SK-N-SH (cell line): ENCODE data around the gene HPS5. TPM values are rescaled to one million over a fixed set of nuclear protein-coding genes. Genes with fewer than 3 reads are reported as not detected.

Source experiments
- CTCF ChIA-PET: fragments of 300-600, 350-600 bp; formaldehyde crosslinking; extraction: SDS; loops from one replicate; lab custom pipeline; 2021; lab: Yijun Ruan, JAX
- POLR2A ChIA-PET: fragments of 350-600 bp; sonication (Branson Sonifier 250); formaldehyde crosslinking; extraction: SDS; loops from one replicate; lab custom pipeline; 2020; ENCODE audit warnings: antibody characterized with exemption, inconsistent platforms; lab: Yijun Ruan, JAX
- DNase-seq: peaks from one replicate; pipeline ENCODE4 v3.0.0; 2012
- H2AFZ ChIP-seq: fragments of 200-600 bp; sonication (generic); 2 replicates; pipeline ENCODE4 v1.8.1; 2016; ENCODE audit warnings: antibody characterized with exemption, mild to moderate bottlenecking, low read depth
- H3F3A ChIP-seq: fragments of 200-600 bp; sonication (generic); replicated peaks from 2 replicates; pipeline ENCODE3; 2016; ENCODE audit warnings: antibody characterized with exemption, mild to moderate bottlenecking; ENCODE audit not compliant: insufficient read depth
- H3K27ac ChIP-seq, 2 experiments: fragments of 200-500 bp in 1 of 2; fragments of 200-600 bp in 1 of 2; sonication (Bioruptor generic) in 1 of 2; sonication (generic), shearing (Covaris generic) in 1 of 2; 2 replicates each; pipeline versions ENCODE4 v1.5.1 to v1.6.1; 2014 to 2016; ENCODE audit warnings: low read depth in 2 of 2, inconsistent platforms in 1 of 2, low read length in 1 of 2, mild to moderate bottlenecking in 1 of 2, mixed read lengths in 1 of 2
- H3K27me3 ChIP-seq: fragments of 200-600 bp; sonication (generic), shearing (Covaris generic); 2 replicates; pipeline ENCODE4 v1.6.1; 2016; ENCODE audit warnings: mixed run types; ENCODE audit not compliant: insufficient read depth
- H3K36me3 ChIP-seq, 2 experiments: fragments of 200-500 bp in 1 of 2; fragments of 200-600 bp in 1 of 2; sonication (Bioruptor generic) in 1 of 2; sonication (generic) in 1 of 2; replicated peaks in 1 of 2; 2 replicates each; pipeline versions ENCODE3 to v1.5.1; 2014 to 2016; ENCODE audit warnings: low read length in 1 of 2, mild to moderate bottlenecking in 1 of 2; ENCODE audit not compliant: insufficient read depth in 2 of 2, control insufficient read depth in 1 of 2
- H3K4me1 ChIP-seq, 2 experiments: fragments of 200-500 bp in 1 of 2; fragments of 200-600 bp in 1 of 2; sonication (Bioruptor generic) in 1 of 2; sonication (generic), shearing (Covaris generic) in 1 of 2; 2 replicates each; pipeline versions ENCODE4 v1.5.1 to v1.6.1; 2014 to 2016; ENCODE audit warnings: low read depth in 1 of 2, low read length in 1 of 2, mixed run types in 1 of 2; ENCODE audit not compliant: insufficient read depth in 2 of 2, control insufficient read depth in 1 of 2
- H3K4me2 ChIP-seq: fragments of 200-600 bp; sonication (generic), shearing (Covaris generic); 2 replicates; pipeline ENCODE4 v1.6.1; 2017; ENCODE audit warnings: mixed run types
- H3K4me3 ChIP-seq, 2 experiments: fragments of 200-500 bp in 1 of 2; fragments of 200-600 bp in 1 of 2; sonication (Bioruptor generic) in 1 of 2; sonication (generic), shearing (Covaris generic) in 1 of 2; 2 replicates each; pipeline versions ENCODE4 v1.5.1 to v1.8.1; 2014 to 2016; ENCODE audit warnings: low read depth in 2 of 2, inconsistent platforms in 1 of 2, low read length in 1 of 2, mild to moderate bottlenecking in 1 of 2, mixed read lengths in 1 of 2, moderate library complexity in 1 of 2
- H3K79me2 ChIP-seq: fragments of 200-600 bp; sonication (generic); 2 replicates; pipeline ENCODE4 v1.8.1; 2017; ENCODE audit warnings: mild to moderate bottlenecking; ENCODE audit not compliant: insufficient read depth
- H3K9ac ChIP-seq: fragments of 200-600 bp; sonication (generic); 2 replicates; pipeline ENCODE4 v1.6.1; 2017; ENCODE audit warnings: mixed run types
- H3K9me2 ChIP-seq: fragments of 200-600 bp; sonication (generic); 2 replicates; pipeline ENCODE4 v1.6.1; 2017; ENCODE audit warnings: mixed run types
- H3K9me3 ChIP-seq: fragments of 200-600 bp; sonication (generic); 2 replicates; pipeline ENCODE4 v1.6.1; 2017; ENCODE audit warnings: mixed run types, mild to moderate bottlenecking, moderate library complexity
- H4K20me1 ChIP-seq: fragments of 200-600 bp; sonication (generic); 2 replicates; pipeline ENCODE4 v1.6.1; 2017; ENCODE audit warnings: mild to moderate bottlenecking, mixed run types; ENCODE audit not compliant: insufficient read depth
- CTCF ChIP-seq: fragments of 200-600 bp; sonication (generic); IDR thresholded peaks from 2 replicates; pipeline ENCODE4 v1.6.1; 2017; ENCODE audit warnings: antibody characterized with exemption, mild to moderate bottlenecking, moderate library complexity
- EP300 ChIP-seq, 2 experiments: IDR thresholded peaks; 2 replicates each; pipeline versions ENCODE4 v1.4.0 to v1.6.1; 2012; ENCODE audit warnings: borderline replicate concordance in 1 of 2, low read depth in 1 of 2, low read length in 1 of 2
- EZH2phosphoT487 ChIP-seq: fragments of 200-600 bp; sonication (generic); IDR thresholded peaks from 2 replicates; pipeline ENCODE4 v1.6.1; 2017; ENCODE audit warnings: low read depth, mixed run types, mild to moderate bottlenecking, antibody characterized with exemption, moderate library complexity, borderline replicate concordance
- FOSL2 ChIP-seq: IDR thresholded peaks from 2 replicates; pipeline ENCODE4 v1.4.0; 2012; ENCODE audit warnings: low read depth, mild to moderate bottlenecking, moderate library complexity, borderline replicate concordance
- FOXM1 ChIP-seq: IDR thresholded peaks from 2 replicates; pipeline ENCODE4 v1.4.0; 2012; ENCODE audit warnings: low read depth, mild to moderate bottlenecking
- GABPA ChIP-seq: IDR thresholded peaks from 2 replicates; pipeline ENCODE4 v1.4.0; 2012; ENCODE audit warnings: low read depth, mild to moderate bottlenecking
- JUND ChIP-seq: IDR thresholded peaks from 2 replicates; pipeline ENCODE4 v1.4.0; 2012
- MAX ChIP-seq: IDR thresholded peaks from 2 replicates; pipeline ENCODE4 v1.4.0; 2012; ENCODE audit warnings: low read depth
- MEF2A ChIP-seq: IDR thresholded peaks from 2 replicates; pipeline ENCODE4 v1.4.0; 2012; ENCODE audit warnings: low read depth, borderline replicate concordance
- NFIC ChIP-seq: IDR thresholded peaks from 2 replicates; pipeline ENCODE4 v1.4.0; 2012; ENCODE audit warnings: borderline replicate concordance
- POLR2AphosphoS5 ChIP-seq: IDR thresholded peaks from 2 replicates; pipeline ENCODE4 v1.6.1; 2012; ENCODE audit warnings: low read depth, low read length
- RFX5 ChIP-seq: IDR thresholded peaks from 2 replicates; pipeline ENCODE4 v1.6.1; 2012; ENCODE audit warnings: mild to moderate bottlenecking, improper control_type of control experiment, low read length
- RXRA ChIP-seq: IDR thresholded peaks from 2 replicates; pipeline ENCODE4 v1.4.0; 2012; ENCODE audit warnings: low read depth, mild to moderate bottlenecking, borderline replicate concordance
- SIN3A ChIP-seq: IDR thresholded peaks from 2 replicates; pipeline ENCODE4 v1.6.1; 2012; ENCODE audit warnings: low read depth, mild to moderate bottlenecking, low read length, moderate library complexity, borderline replicate concordance
- TCF12 ChIP-seq: IDR thresholded peaks from 2 replicates; pipeline ENCODE4 v1.4.0; 2012
- TEAD4 ChIP-seq: IDR thresholded peaks from 2 replicates; pipeline ENCODE4 v1.4.0; 2012; ENCODE audit warnings: mild to moderate bottlenecking, borderline replicate concordance; ENCODE audit not compliant: insufficient read depth
- YY1 ChIP-seq: IDR thresholded peaks from 2 replicates; pipeline ENCODE4 v1.4.0; 2012; ENCODE audit warnings: low read depth, mild to moderate bottlenecking
- ZBTB33 ChIP-seq: IDR thresholded peaks from 2 replicates; pipeline ENCODE4 v1.4.0; 2012; ENCODE audit warnings: low read depth, borderline replicate concordance
- WGBS: methylation state at CpG from one replicate; pipeline ENCODE4 v1.1.6; 2017; ENCODE audit warnings: low lambda C conversion rate; 5-methylcytosine and 5-hydroxymethylcytosine counted together
- polyA plus RNA-seq, 3 experiments: library from polyadenylated mRNA; depleted of rRNA; stranded (reverse); fragments of >200 nt; gene quantifications; 2 replicates each; pipeline ENCODE4 v1.2.3, GENCODE V29; 2012

HPS5 gene
- polyA plus RNA-seq, 1 of the 3 experiments (the other 2 are of a cell fraction), result 8.2 TPM

GRCh38 chr11:18347471-18348125, 25.7 kb upstream of the HPS5 start:
- H4K20me1 ChIP-seq, result no peaks in the 10 kb centered on the region
- CTCF ChIA-PET, result no interaction called here

More at GRCh38 chr11:18347471-18348125, 25.7 kb upstream of the HPS5 start:
- Histone ChIP-seq H3K27ac (peak overlapping the region; percentile 83 to 98; a peak in 3 of 4 replicates), H3K9me3 (no peaks in the 10 kb centered on the region), H3K9me2 (no peaks in the 10 kb centered on the region), H3K79me2 (0 out of 2 replicates have a peak, but pooled peaks cover 10% of the 10 kb centered on the region), H3F3A (peaks cover 39% of the 10 kb centered on the region), H3K9ac (peak overlapping the region; percentile 61), H3K4me3 (peak overlapping the region in 1 of 2 experiments; percentile 32; a peak in 1 of 4 replicates), H3K36me3 (peaks cover 22 to 65% of the 10 kb centered on the region in 2 experiments), H3K4me1 (peaks cover 0 to 18% of the 10 kb centered on the region in 2 experiments; a peak in 2 of 4 replicates), H3K27me3 (no peaks in the 10 kb centered on the region), H3K4me2 (peak overlapping the region; percentile 72), H2AFZ (peak overlapping the region; percentile 45; the same call in 1 of the 2 replicates)
- DNase-seq, result no peak
- TF ChIP-seq EZH2phosphoT487, result no peak
- peak; percentile 47; the same call in 1 of the 2 replicates for TF ChIP-seq MEF2A
- peak; percentile 40; the same call in 1 of the 2 replicates for TF ChIP-seq NFIC
- TF ChIP-seq GABPA, result no peak
- TF ChIP-seq CTCF, result no peak
- TF ChIP-seq SIN3A, result no peak
- 0 out of 2 replicates have a peak, but pooled peaks have one; percentile 35 for TF ChIP-seq ZBTB33
- peak in 1 of 2 experiments; percentile 61; a peak in 2 of 4 replicates for TF ChIP-seq EP300 (IDR thresholded peaks at IDR 0.05; ENCODE audit: borderline replicate concordance in 1 of 2, low read depth in 1 of 2, low read length in 1 of 2)
- peak; percentile 51; the same call in 1 of the 2 replicates for TF ChIP-seq POLR2AphosphoS5
- peak; percentile 32; the same call in 1 of the 2 replicates for TF ChIP-seq JUND
- TF ChIP-seq YY1, result 0 out of 2 replicates have a peak, but pooled peaks have one; percentile 34
- peak; percentile 94 for TF ChIP-seq TCF12
- 0 out of 2 replicates have a peak, but pooled peaks have one; percentile 8 for TF ChIP-seq RXRA
- no peak for TF ChIP-seq RFX5
- peak; percentile 33; the same call in 1 of the 2 replicates for TF ChIP-seq TEAD4
- peak; percentile 52; the same call in 1 of the 2 replicates for TF ChIP-seq FOSL2
- TF ChIP-seq MAX, result peak; percentile 10; the same call in 1 of the 2 replicates
- TF ChIP-seq FOXM1, result peak; percentile 21; the same call in 1 of the 2 replicates
- WGBS, result 20% methylated on average over 5 of the region's 5 CpGs
- POLR2A ChIA-PET, result no interaction called here
